ENCODE results near the gene NREP.

NREP gene

GRCh38 chr5:111765613-111766571, 8.9 kb upstream of the NREP start:
- H3K4me3 ChIP-seq (ENCODE audit: insufficient read length, low read depth): no peak overlapping the region
- H3K36me3 ChIP-seq (ENCODE audit: insufficient read depth, insufficient read length, low read length): no peaks in the 10 kb centered on the region
- no peak overlapping the region for H3K9ac ChIP-seq (ENCODE audit: insufficient read length, low read depth)
- H3K27me3 ChIP-seq (ENCODE audit: insufficient read depth, insufficient read length): no peaks in the 10 kb centered on the region
- no peaks in the 10 kb centered on the region for H3K9me3 ChIP-seq (ENCODE audit: insufficient read depth, low read length)
- no peak for TF ChIP-seq ZNF274 (IDR thresholded peaks at IDR 0.05; ENCODE audit: low read depth, low read length)
- TF ChIP-seq SUZ12 (IDR thresholded peaks at IDR 0.05; ENCODE audit: extremely low read depth, insufficient read depth, insufficient read length): no peak
- TF ChIP-seq YY1 (IDR thresholded peaks at IDR 0.05; ENCODE audit: insufficient read depth, insufficient read length): no peak
- DNase-seq (ENCODE audit: low read depth, low spot score): no peak
- no peaks in the 10 kb centered on the region for H3K4me1 ChIP-seq (ENCODE audit: insufficient read depth, insufficient read length)

DNA sequence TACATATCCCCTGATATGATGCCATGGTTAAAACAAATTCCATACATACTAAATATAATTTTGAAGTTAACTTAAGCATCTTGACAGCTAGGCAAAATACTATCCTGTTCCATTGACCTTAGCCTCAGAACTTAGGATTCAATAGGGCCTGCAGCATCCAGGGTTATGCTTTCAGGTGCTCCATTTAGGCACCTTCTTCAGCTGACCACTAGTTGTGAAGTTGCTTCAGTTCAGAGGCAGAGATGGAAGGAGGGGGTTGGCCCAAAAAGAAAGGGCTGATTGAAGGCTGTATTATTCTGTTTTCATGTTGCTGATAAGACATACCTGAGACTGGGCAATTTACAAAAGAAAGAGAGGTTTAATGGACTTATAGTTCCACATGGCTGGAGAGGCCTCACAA, 7.0 kb upstream of the NREP start:
- H3K9me3 ChIP-seq (ENCODE audit: insufficient read depth, low read length): no peaks in the 10 kb centered on the region
- no peak overlapping the region for H3K4me3 ChIP-seq (ENCODE audit: insufficient read length, low read depth)
- no peak for DNase-seq (ENCODE audit: low read depth, low spot score)
- TF ChIP-seq ZNF274 (IDR thresholded peaks at IDR 0.05; ENCODE audit: low read depth, low read length): no peak
- TF ChIP-seq SUZ12 (IDR thresholded peaks at IDR 0.05; ENCODE audit: extremely low read depth, insufficient read depth, insufficient read length): no peak
- TF ChIP-seq YY1 (IDR thresholded peaks at IDR 0.05; ENCODE audit: insufficient read depth, insufficient read length): no peak
- H3K4me1 ChIP-seq (ENCODE audit: insufficient read depth, insufficient read length): no peaks in the 10 kb centered on the region
- H3K9ac ChIP-seq (ENCODE audit: insufficient read length, low read depth): no peak overlapping the region
- no peaks in the 10 kb centered on the region for H3K36me3 ChIP-seq (ENCODE audit: insufficient read depth, insufficient read length, low read length)
- no peaks in the 10 kb centered on the region for H3K27me3 ChIP-seq (ENCODE audit: insufficient read depth, insufficient read length)

DNA sequence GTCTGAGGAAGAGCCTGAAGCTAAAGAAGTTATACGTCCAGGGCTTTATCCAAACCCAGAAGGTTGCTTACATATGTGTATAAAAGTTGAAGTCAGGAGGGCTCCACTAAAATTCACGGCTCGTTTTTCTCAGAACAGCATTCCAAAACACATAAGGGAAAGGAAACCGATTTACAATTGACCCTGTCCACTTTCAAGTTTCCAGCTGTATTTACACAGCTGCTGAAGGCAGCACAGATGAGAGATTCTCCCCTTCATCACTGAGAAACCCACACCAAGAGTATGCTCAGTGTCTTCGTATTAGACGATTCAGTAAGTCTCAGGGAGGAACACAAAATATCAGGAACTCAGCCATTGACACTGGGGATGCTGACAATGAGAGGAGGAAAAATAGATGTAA, 5.9 kb upstream of the NREP start:
- Histone ChIP-seq H3K36me3 (ENCODE audit: insufficient read depth, insufficient read length, low read length) (no peaks in the 10 kb centered on the region), H3K27me3 (ENCODE audit: insufficient read depth, insufficient read length) (no peaks in the 10 kb centered on the region)
- TF ChIP-seq YY1 (IDR thresholded peaks at IDR 0.05; ENCODE audit: insufficient read depth, insufficient read length): no peak
- no peak for TF ChIP-seq ZNF274 (IDR thresholded peaks at IDR 0.05; ENCODE audit: low read depth, low read length)
- no peak for TF ChIP-seq SUZ12 (IDR thresholded peaks at IDR 0.05; ENCODE audit: extremely low read depth, insufficient read depth, insufficient read length)

GRCh38 chr5:111758284-111758628, 1.3 kb upstream of the NREP start:
- TF ChIP-seq SUZ12 (IDR thresholded peaks at IDR 0.05; ENCODE audit: extremely low read depth, insufficient read depth, insufficient read length): no peak
- TF ChIP-seq YY1 (IDR thresholded peaks at IDR 0.05; ENCODE audit: insufficient read depth, insufficient read length): no peak
- no peak for TF ChIP-seq ZNF274 (IDR thresholded peaks at IDR 0.05; ENCODE audit: low read depth, low read length)
- Histone ChIP-seq H3K4me1 (ENCODE audit: insufficient read depth, insufficient read length) (no peaks in the 10 kb centered on the region), H3K36me3 (ENCODE audit: insufficient read depth, insufficient read length, low read length) (peaks cover 3% of the 10 kb centered on the region), H3K9ac (ENCODE audit: insufficient read length, low read depth) (peak overlapping the region; percentile 89), H3K27me3 (ENCODE audit: insufficient read depth, insufficient read length) (no peaks in the 10 kb centered on the region), H3K9me3 (ENCODE audit: insufficient read depth, low read length) (no peaks in the 10 kb centered on the region), H3K4me3 (ENCODE audit: insufficient read length, low read depth) (peak overlapping the region; percentile 74)
- no peak for DNase-seq (ENCODE audit: low read depth, low spot score)

More for the DNA sequence above, 5.9 kb upstream of the NREP start:
- H3K4me3 ChIP-seq (ENCODE audit: insufficient read length, low read depth): no peak overlapping the region
- no peaks in the 10 kb centered on the region for H3K4me1 ChIP-seq (ENCODE audit: insufficient read depth, insufficient read length)
- H3K9me3 ChIP-seq (ENCODE audit: insufficient read depth, low read length): no peaks in the 10 kb centered on the region
- H3K9ac ChIP-seq (ENCODE audit: insufficient read length, low read depth): no peak overlapping the region
- no peak for DNase-seq (ENCODE audit: low read depth, low spot score)

DNA sequence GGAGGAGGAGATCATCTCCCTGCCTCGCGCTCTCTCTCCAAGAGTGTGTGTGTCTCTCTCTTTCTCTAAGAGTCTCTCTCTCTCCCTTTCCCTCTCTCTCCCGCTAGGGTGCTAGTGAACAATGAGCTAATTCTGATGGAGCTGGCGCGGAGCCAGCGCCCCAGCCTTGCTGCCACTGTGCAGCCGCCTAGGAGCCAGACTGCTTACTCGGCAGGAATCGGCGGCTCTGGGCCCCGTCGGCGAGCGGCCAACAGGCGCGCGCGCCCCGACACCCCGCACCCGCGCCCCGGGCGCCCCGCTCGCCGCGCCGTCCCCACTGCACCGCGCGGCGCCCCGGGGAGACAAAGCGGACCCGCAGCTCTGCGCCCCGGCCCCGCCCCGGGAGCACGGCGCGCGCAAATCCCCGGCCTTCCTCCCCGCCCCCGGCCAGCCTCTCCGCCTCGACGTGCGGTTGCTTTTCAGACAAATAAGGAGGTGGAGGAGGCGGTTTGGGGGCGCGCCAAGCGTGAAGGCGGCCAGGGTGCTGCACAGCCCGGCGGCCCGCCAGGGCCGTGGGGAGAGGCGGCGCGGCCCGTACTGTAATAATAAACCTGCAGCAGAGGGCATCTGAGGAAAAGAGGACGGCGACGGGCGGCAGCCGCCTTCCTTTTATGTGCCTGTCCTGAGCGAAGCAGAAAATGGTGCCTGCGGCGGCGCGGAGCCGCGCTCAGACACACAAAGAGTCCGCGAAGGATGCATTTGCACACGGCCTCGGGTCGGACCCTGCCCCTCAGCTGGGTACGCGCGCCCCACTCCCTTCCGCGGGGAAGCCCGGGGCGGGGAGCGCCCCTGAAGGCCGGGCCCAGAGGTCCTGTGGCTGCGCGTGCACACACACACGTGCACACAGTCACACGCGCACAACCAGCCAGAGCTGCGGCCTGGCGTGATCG, 625 bp upstream of the NREP start:
- no peaks in the 10 kb centered on the region for H3K9me3 ChIP-seq (ENCODE audit: insufficient read depth, low read length)
- no peak for TF ChIP-seq YY1 (IDR thresholded peaks at IDR 0.05; ENCODE audit: insufficient read depth, insufficient read length)
- no peak for TF ChIP-seq SUZ12 (IDR thresholded peaks at IDR 0.05; ENCODE audit: extremely low read depth, insufficient read depth, insufficient read length)
- TF ChIP-seq ZNF274 (IDR thresholded peaks at IDR 0.05; ENCODE audit: low read depth, low read length): no peak
- H3K4me3 ChIP-seq (ENCODE audit: insufficient read length, low read depth): peak overlapping the region; percentile 74
- no peaks in the 10 kb centered on the region for H3K4me1 ChIP-seq (ENCODE audit: insufficient read depth, insufficient read length)
- peaks cover 3% of the 10 kb centered on the region for H3K36me3 ChIP-seq (ENCODE audit: insufficient read depth, insufficient read length, low read length)
- H3K27me3 ChIP-seq (ENCODE audit: insufficient read depth, insufficient read length): no peaks in the 10 kb centered on the region
- DNase-seq (ENCODE audit: low read depth, low spot score): peak; percentile 68
- peak overlapping the region; percentile 89 for H3K9ac ChIP-seq (ENCODE audit: insufficient read length, low read depth)

GRCh38 chr5:111755942-111756381, 1.0 kb downstream of the NREP start:
- Histone ChIP-seq H3K9ac (ENCODE audit: insufficient read length, low read depth) (no peak overlapping the region), H3K36me3 (ENCODE audit: insufficient read depth, insufficient read length, low read length) (peaks cover 7% of the 10 kb centered on the region), H3K27me3 (ENCODE audit: insufficient read depth, insufficient read length) (no peaks in the 10 kb centered on the region), H3K4me3 (ENCODE audit: insufficient read length, low read depth) (peak overlapping the region; percentile 74), H3K4me1 (ENCODE audit: insufficient read depth, insufficient read length) (no peaks in the 10 kb centered on the region), H3K9me3 (ENCODE audit: insufficient read depth, low read length) (no peaks in the 10 kb centered on the region)
- TF ChIP-seq YY1 (IDR thresholded peaks at IDR 0.05; ENCODE audit: insufficient read depth, insufficient read length) (no peak), ZNF274 (IDR thresholded peaks at IDR 0.05; ENCODE audit: low read depth, low read length) (no peak), SUZ12 (IDR thresholded peaks at IDR 0.05; ENCODE audit: extremely low read depth, insufficient read depth, insufficient read length) (no peak)
- no peak for DNase-seq (ENCODE audit: low read depth, low spot score)
